Gastrocnemius medialis (tissue), 4 donors: ENCODE data around the gene MTRFR. TPM values are rescaled to one million over a fixed set of nuclear protein-coding genes. Genes with fewer than 3 reads are reported as not detected.
"Not testable (repeated sequence)": the region's sequence is repeated elsewhere in the genome, so short reads cannot be mapped to it uniquely, and the experiment has no call there.

Experiments used
- ATAC-seq, 2 donors: fragments of 150-250 bp; one replicate each; pipeline ENCODE4 v1.9.1; 2016
- DNase-seq, 2 donors: peaks; one replicate each; pipeline ENCODE4 v3.0.0-alpha.2; 2019
- H3K27ac ChIP-seq, 4 donors: fragments of 200-600 bp; sonication (generic); 1 replicate in 1 of 4; 2 replicates in 3 of 4; pipeline ENCODE4 v1.5.1; 2016 to 2018; ENCODE audit warnings: mild to moderate bottlenecking in 2 of 4, moderate library complexity in 1 of 4
- H3K27me3 ChIP-seq, 3 donors: fragments of 200-600 bp; sonication (generic) in 2 of 3; 1 replicate in 1 of 3; 2 replicates in 2 of 3; pipeline versions ENCODE4 v1.5.1 to v1.6.0; 2016 to 2019; ENCODE audit warnings: mild to moderate bottlenecking in 1 of 3, moderate library complexity in 1 of 3
- H3K36me3 ChIP-seq, 2 donors: fragments of 200-600 bp; sonication (generic) in 1 of 2; one replicate each; pipeline ENCODE4 v1.5.1; 2017 to 2018
- H3K4me1 ChIP-seq, 2 donors: fragments of 200-600 bp; sonication (generic) in 1 of 2; one replicate each; pipeline ENCODE4 v1.5.1; 2016 to 2017; ENCODE audit warnings: mild to moderate bottlenecking in 2 of 2
- H3K4me3 ChIP-seq, 4 donors: fragments of 200-600 bp; sonication (generic) in 3 of 4; 1 replicate in 1 of 4; 2 replicates in 3 of 4; pipeline ENCODE4 v1.5.1; 2016 to 2019; ENCODE audit warnings: mild to moderate bottlenecking in 2 of 4
- H3K9me3 ChIP-seq, 3 donors: fragments of 200-600 bp; sonication (generic) in 2 of 3; 1 replicate in 1 of 3; 2 replicates in 2 of 3; pipeline ENCODE4 v1.5.1; 2016 to 2019
- CTCF ChIP-seq, 5 experiments: fragments of 450-650 bp in 3 of 5; fragments of 200-600 bp in 2 of 5; sonication (generic) in 2 of 5; IDR thresholded peaks in 4 of 5; conservative IDR thresholded peaks in 1 of 5; 1 replicate in 4 of 5; 2 replicates in 1 of 5; pipeline ENCODE4 v1.5.1; 2016 to 2019; ENCODE audit warnings: antibody characterized with exemption in 5 of 5, mild to moderate bottlenecking in 3 of 5, moderate library complexity in 3 of 5
- POLR2A ChIP-seq, 2 donors: fragments of 450-650 bp; IDR thresholded peaks; one replicate each; pipeline ENCODE4 v1.6.1; 2017; ENCODE audit warnings: antibody characterized with exemption in 2 of 2, mild to moderate bottlenecking in 2 of 2, moderate library complexity in 2 of 2
- in situ Hi-C, 4 donors: fragments of 200-750 bp; cut with MboI; loops; one replicate each; pipeline versions ENCODE4 v1.15.0 to v1.8.0; 2017; ENCODE audit warnings: low sequenced_read_pairs in 4 of 4
- intact Hi-C: fragments of 100-400 bp; cut with DNase I; formaldehyde crosslinking; loops from one replicate; pipeline ENCODE4 v1.15.1; 2023; ENCODE audit warnings: low total_unique reads
- total RNA-seq, 4 donors: library from RNA; depleted of rRNA; stranded (reverse); fragments of >200 nt; gene quantifications; one replicate each; pipeline versions ENCODE4 v1.1.0 to v1.2.3, GENCODE V29; 2016

Gene MTRFR
- 10 to 100 TPM in 1 of 4 donors, 1 to 10 TPM in 3; 4.7 to 14.1 (median 5.6) TPM for total RNA-seq

GRCh38 chr12:123232807-123233504 lies at the start of gene MTRFR, which contains the start of gene MPHOSPH9:
MTRFR (plus strand) TSS chr12:123233436; CDS start chr12:123253675, 20,239 bp downstream.
MPHOSPH9 (minus strand) TSS chr12:123233141; CDS start chr12:123230364, 2,777 bp downstream.
- intact Hi-C loops (loop anchor here (1.0 to 5.0 kb wide), 5 partner anchors 38 to 258 kb away; partner anchors contain the start of genes ARL6IP4, CDK2AP1, OGFOD2 and SBNO1), in situ Hi-C loops (loop anchor here in 2 of 4 donors (10.0 kb wide), 2 partner anchors 188 to 258 kb away; partner anchors contain the start of gene OGFOD2 (in 1 of the 2))
- Histone ChIP-seq H3K4me3 (peak within 1 kb of the TSS; percentile 88 to 96 (median 92)), H3K27me3 (no peaks in the 10 kb centered on the region), H3K9me3 (no peaks in the 10 kb centered on the region), H3K27ac (peak within 1 kb of the TSS; percentile 95 to 99 (median 97)), H3K36me3 (peaks cover 0 to 9% of the 10 kb centered on the region in 2 donors), H3K4me1 (peaks cover 25 to 30% of the 10 kb centered on the region in 2 donors)
- DNase-seq, result peak; percentile 100
- peak; percentile 99 to 100 for TF ChIP-seq POLR2A (IDR thresholded peaks at IDR 0.05)
- TF ChIP-seq CTCF (IDR thresholded peaks at IDR 0.05 in 4 of 5, conservative IDR thresholded peaks at IDR 0.05 in 1 of 5), result peak in 1 of 5 experiments; percentile 10
- peak; percentile 96 for ATAC-seq

DNA sequence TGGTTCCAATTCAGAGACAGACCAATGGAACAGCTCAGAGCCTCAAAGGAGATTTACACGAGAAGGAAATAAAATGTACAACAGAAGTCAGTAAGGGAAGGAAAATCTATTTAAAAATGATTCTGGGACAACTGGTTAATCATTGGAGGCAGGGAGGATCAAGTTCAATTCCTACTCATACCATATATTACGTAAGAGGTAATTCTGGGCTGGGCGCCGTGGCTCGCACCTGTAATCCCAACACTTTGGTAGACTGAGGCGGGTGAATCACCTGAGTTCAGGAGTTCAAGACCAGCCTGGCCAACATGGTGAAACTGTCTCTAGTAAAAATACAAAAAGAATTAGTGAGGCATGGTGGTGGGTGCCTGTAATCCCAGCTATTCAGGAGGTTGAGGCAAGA lies 45.6 kb upstream of the MTRFR start:
- no peaks in the 10 kb centered on the region for H3K27me3 ChIP-seq
- intact Hi-C loops (no loop called here), in situ Hi-C loops (no loop called here)
- H3K9me3 ChIP-seq, result no peaks in the 10 kb centered on the region
- no peak overlapping the region for H3K27ac ChIP-seq
- H3K4me3 ChIP-seq, result no peak overlapping the region
- peaks cover 0 to 33% of the 10 kb centered on the region in 2 donors for H3K36me3 ChIP-seq
- TF ChIP-seq CTCF (IDR thresholded peaks at IDR 0.05 in 4 of 5, conservative IDR thresholded peaks at IDR 0.05 in 1 of 5) (no peak), POLR2A (IDR thresholded peaks at IDR 0.05) (no peak)
- no peaks in the 10 kb centered on the region for H3K4me1 ChIP-seq
- no peak for DNase-seq
- no peak for ATAC-seq

GRCh38 chr12:123199936-123200335 lies 33.3 kb upstream of the MTRFR start:
- TF ChIP-seq CTCF (IDR thresholded peaks at IDR 0.05 in 4 of 5, conservative IDR thresholded peaks at IDR 0.05 in 1 of 5), result no peak
- no peak for TF ChIP-seq POLR2A (IDR thresholded peaks at IDR 0.05)
- no peak for DNase-seq
- intact Hi-C loops (no loop called here), in situ Hi-C loops (no loop called here)
- H3K4me3 ChIP-seq, result no peak overlapping the region
- H3K36me3 ChIP-seq, result peaks cover 0 to 15% of the 10 kb centered on the region in 2 donors
- no peaks in the 10 kb centered on the region for H3K9me3 ChIP-seq
- no peaks in the 10 kb centered on the region for H3K27me3 ChIP-seq
- H3K4me1 ChIP-seq, result no peaks in the 10 kb centered on the region
- H3K27ac ChIP-seq, result no peak overlapping the region
- ATAC-seq, result no peak

GRCh38 chr12:123200414-123200813 lies 32.8 kb upstream of the MTRFR start:
- Histone ChIP-seq H3K4me1 (no peaks in the 10 kb centered on the region), H3K27ac (no peak overlapping the region), H3K27me3 (no peaks in the 10 kb centered on the region), H3K36me3 (peaks cover 0 to 15% of the 10 kb centered on the region in 2 donors), H3K4me3 (no peak overlapping the region), H3K9me3 (no peaks in the 10 kb centered on the region)
- intact Hi-C loops (no loop called here), in situ Hi-C loops (no loop called here)
- TF ChIP-seq POLR2A (IDR thresholded peaks at IDR 0.05), result no peak
- no peak for TF ChIP-seq CTCF (IDR thresholded peaks at IDR 0.05 in 4 of 5, conservative IDR thresholded peaks at IDR 0.05 in 1 of 5)
- ATAC-seq (no peak), DNase-seq (no peak)

- H3K4me3 ChIP-seq, H3K4me1 ChIP-seq, in situ Hi-C loops, H3K9me3 ChIP-seq, ATAC-seq, H3K27me3 ChIP-seq, intact Hi-C loops, DNase-seq, H3K27ac ChIP-seq: not testable (repeated sequence)
- H3K36me3 ChIP-seq, result peaks cover 0 to 32% of the 10 kb centered on the region in 2 donors
Measured at GRCh38 chr12:123206794-123207193, 26.4 kb upstream of the MTRFR start.

DNA sequence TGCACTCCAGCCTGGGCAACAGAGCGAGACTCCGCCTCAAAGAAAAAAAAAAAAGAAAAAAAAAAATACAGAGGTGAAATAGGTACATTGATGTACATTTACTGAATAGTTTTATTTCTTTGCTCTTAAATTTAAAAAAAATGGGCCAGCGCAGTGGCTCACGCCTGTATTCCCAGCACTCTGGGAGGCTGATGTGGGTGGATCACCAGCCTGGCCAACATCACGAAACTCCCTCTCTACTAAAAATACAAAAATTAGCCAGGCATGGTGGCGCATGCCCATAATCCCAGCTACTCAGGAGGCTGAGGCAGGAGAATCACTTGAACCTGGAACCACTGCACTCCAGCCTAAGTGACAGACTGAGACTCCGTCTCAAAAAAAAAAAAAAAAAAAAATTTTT lies 25.4 kb upstream of the MTRFR start:
- in situ Hi-C loops, DNase-seq, H3K27ac ChIP-seq, H3K9me3 ChIP-seq, H3K4me3 ChIP-seq, ATAC-seq, H3K27me3 ChIP-seq, H3K4me1 ChIP-seq, intact Hi-C loops: not testable (repeated sequence)
- peaks cover 0 to 21% of the 10 kb centered on the region in 2 donors for H3K36me3 ChIP-seq
